ENCODE results near the gene IL1RAP.

IL1RAP gene

DNA sequence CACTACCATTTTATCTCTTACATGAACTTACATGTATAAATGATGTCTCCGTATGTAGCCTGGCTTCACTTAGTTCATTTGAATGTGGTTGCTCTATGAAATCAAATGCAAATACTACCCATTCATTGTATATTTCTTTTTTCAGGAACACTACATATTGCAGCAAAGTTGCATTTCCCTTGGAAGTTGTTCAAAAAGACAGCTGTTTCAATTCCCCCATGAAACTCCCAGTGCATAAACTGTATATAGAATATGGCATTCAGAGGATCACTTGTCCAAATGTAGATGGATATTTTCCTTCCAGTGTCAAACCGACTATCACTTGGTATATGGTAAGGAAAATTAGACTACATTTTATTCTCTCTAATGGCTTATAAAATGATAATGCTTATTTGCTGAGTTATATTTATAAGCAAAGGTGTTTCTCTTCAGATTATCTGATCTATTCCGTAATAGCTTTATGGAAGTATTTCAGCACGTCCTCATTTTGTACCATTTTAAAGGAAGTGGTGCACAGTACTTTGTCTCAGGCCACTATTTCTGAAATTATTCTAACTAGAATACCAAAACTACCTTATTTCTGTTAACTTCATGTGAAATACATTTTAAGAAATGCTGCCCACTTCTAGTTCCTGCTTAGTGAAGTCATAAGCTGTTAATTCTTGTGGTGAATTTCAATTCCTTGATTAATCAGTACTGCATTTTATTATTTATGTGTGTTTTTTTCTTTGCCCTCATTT, 95.1 kb downstream of the IL1RAP start:
- no peak for DNase-seq

DNA sequence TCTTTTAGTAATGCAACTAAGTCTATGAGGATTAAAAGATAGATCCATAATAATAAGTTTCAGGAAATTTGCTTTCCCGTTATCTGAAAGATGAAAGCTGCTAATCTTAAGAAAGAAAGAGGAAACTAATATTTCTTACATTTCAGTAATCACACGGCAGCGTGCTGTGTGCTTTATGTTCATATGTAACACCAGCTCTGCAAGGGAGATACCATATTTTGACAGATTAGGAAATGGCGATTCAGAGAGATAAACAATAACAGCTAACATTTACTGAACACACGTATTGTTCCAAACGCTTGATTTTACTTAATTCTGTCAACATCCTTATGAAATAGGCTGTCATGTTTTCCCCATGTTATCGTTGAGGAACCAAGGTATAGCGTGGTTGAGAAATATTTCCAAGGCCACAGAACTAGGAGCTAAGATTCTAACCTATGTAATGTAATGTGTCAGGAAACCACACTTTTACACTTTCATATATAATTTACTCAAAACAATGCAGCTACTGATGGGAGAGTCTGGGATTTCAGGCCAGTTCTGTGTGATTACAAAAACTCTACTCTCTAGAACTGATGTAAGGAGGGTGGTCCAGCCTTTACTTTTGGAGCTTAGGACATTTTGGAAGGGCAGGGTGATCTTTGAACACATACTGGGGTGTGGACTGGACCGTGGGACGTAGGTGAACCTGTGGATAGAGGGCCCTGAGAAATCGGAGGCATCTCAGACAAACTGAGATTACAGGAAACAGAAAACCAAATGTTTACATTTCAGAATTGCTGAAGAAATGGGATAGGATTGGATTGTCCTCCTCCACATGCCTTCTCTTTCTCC, 100.6 kb downstream of the IL1RAP start:
- DNase-seq, result no peak

DNA sequence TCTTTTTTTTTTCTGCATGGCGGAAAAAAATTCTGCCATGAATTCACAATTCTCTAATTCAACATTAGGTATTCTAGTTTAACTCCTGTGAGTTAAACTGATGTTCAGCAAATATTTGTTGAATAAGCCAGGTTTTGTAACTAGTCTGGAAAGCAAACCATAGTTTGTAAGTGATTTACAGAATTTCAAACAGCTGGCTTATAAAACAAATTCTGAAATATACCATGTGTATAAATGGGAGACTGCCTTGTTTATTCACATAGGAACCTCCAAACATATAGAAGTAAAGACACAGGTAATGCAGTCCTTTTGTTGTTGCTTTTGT, 101.1 kb downstream of the IL1RAP start:
- no peak for DNase-seq

DNA sequence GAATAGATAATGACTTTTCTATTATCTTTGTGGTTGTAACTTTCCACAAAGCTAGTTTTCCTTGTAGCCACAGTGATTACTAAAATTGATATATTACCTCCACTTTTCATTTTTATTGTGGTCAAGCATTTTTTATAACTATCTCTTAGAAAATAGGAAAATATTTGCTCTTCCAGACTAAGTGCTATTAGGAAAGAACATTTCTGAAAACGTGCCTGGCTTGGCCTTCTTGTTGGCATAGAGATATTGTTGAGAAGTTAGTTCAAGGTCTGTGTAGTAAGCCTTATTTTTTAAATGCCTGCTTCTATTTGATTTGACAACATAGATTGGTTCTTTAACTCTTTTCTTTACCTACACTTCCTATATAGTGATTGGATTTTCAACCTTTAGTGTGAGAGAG, 101.7 kb downstream of the IL1RAP start:
- DNase-seq, result no peak

DNA sequence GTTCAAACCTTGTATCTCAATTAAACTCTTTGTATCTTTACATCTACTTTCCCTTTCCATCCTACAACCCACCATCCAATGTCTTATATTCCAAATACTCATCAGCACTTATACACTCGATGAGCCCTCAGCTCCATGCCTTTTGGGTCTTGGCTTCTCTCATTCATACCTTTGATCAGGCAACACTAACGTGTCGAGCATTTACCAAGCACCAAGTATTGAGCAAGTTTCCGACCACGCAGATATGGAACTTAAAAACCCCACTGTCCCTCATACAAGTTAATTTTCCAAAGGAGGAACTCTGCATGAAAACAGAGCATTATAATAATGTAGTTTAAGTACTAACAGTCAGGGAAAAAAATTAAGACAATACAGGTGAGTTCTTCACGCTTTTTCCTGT, 102.8 kb downstream of the IL1RAP start:
- no peak for DNase-seq

DNA sequence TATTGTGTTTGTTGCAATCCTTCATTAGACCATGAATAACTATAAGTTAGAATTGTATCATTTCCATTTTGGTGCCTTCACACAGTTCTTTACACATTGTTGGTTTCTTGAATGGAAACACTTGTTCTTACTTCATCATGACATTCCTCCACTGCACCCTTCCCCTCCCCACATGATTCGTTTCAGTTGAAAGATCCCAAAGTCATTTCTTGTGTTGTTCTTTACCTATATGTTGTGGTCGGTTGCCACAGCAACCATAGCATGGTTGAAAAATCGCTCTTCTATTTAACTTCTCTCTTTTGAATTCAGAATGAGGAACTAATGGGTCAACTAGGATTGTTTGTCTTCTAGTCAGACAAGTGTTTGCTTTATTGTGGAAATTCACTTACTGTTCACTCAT, 103.3 kb downstream of the IL1RAP start:
- no peak for DNase-seq

DNA sequence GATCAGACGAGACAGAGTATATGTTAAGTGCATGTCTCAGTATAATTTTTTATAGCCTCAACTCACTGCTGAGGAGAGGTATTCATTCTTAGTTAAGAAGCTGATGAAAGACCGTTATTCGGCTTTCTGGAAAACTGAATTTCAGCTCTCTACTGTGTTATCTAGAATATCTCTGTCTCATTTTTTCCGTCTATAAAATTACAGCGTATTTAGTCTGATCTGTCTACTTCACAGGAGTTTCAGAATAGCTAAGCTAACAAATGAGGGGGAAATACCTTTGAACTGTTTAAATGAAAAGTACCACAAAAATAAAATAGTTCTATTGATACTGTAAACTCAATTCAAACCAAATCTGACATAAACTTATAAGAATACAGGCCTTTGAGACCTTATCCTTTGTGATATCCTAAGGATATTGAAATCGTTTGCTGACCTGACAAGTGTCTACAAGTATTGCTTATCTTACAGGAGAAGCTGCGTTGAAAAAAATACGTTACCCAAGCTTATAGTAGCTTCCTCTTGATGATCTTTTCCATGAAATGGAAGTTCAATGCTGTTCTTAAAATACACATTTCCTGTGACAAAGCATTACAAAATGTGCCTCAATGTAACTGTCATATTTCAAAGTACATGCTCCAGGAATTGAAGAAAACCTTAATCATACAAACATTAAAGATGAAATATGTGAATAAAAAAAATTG, 104.6 kb downstream of the IL1RAP start:
- DNase-seq, result no peak

DNA sequence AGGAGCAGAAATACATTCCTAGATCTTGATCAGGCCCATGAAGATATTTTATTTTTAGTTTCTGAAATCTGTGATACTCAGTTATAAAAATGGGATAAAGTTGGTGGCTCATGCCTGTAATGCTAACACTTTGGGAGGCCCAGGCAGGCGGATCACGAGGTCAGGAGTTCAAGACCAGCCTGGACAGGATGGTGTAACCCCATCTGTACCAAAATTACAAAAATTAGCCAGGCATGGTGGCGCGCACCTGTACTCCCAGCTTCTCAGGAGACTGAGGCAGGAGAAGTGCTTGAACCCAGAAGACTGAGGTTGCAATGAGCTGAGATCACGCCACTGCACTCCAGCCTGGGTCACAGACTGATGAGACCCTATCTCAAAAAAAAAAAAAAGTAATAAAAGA, 105.5 kb downstream of the IL1RAP start:
- no peak for DNase-seq

DNA sequence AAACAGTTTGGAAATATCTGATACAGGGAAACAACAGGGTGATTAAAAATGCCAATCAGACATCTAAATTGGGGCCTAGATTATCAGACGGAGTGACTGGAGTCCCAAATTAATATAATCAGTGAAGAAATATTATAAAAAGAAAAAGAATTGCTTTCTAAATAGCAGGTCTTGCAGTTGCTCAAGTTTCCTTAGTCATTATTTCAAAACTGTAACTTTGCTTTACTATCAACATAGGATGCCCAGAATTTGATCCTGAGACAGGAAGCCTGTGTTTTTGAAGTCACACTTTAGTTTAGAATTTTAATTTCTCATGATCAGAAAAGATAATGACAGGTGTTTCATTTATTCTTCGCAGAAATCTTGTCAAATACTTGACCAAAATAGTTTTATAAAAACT, 105.9 kb downstream of the IL1RAP start:
- DNase-seq, result no peak

DNA sequence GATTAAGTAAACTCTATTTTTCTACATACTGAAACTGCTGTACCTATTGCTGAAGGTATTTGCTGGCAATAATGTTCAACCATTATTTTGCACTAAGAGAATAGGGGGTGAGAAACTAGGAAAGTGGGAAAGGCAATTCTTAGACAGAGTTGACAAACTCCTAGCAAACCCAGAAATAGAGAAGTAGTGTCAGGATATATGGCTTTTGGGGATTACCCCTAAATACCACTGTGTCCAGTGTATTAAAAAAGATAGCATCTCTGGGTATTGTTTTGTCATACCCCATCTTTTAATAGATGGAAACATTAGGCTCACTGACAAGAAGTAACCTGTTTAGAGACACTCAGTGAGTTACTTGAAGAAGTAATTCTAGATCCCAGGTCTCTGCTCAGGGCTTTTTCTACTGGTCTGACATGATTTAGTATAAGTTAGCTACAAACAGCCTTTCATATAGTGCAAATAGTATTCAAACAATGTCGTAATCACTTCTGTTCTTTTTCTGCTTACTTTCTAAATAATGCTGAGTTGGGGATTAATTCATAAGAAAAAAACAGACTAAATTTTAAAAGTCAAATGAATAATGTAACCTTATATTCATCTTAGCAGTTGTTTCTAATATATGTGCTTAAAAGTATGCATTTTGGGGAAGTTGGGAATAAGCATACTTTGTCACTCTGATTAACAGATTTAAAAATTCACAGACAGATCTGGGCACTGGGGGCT, 107.2 kb downstream of the IL1RAP start:
- DNase-seq, result no peak

DNA sequence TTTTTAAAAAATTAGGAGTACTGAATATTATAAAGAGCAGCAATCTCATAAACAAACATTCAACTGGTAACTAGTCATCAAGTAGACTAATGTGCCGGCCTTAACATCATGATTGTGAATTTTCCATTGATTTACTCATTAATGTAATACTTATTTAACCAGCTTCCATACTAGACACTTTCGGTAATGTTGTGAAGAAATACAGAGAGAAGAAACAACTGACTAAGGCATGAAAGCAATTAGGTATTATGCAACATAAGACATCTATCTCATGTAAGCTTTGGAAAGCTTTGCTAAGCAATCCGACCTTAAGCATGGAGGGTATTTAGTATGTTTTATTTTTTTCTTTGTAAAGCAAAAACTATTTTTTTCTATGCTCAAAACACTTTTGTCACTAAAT, 108.0 kb downstream of the IL1RAP start:
- no peak for DNase-seq

DNA sequence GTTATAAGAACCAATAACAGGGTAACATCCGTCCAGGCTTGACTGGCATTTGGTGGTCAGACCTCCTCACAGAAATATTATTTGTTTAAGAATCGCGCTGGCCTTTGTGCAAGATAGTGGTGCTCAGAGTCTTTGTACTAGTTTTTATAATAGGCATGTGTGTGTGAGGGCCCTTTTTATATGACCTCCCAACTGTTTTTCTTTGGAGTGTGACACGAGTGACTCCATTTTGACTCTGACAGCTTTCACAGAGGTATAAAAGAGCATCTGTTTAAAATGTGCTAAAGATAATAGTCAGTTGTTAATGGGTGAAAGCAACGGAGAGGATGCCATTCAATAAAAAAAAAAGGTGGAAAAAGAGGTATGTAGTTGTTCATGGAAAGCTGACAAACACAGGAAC, 110.4 kb downstream of the IL1RAP start:
- DNase-seq, result no peak

DNA sequence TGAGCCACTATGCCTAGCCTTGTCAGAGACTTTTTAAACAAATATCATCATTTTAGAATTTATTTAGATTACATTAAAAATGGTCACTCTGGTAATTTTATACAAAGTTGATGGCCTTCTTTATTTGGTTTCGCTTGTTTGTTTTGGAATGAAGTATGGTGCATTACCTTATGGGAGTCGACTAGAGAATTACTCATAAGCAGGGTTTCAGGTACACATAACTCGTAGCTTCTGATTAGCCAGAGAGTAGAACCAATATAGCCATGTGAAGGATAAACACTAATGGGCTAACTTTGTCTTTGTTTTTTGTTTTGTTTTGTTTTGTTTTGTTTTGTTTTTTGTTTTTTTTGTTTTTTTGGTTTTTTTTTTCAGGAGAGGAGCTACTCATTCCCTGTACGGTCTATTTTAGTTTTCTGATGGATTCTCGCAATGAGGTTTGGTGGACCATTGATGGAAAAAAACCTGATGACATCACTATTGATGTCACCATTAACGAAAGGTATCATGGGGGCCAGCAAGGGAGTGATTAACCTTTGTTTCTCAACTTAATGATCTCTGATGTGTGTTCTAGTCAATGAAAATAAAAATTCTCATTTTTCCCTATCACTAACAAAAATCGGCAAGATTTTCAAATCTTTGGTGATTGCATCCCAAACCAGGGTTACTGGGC, 113.2 kb downstream of the IL1RAP start:
- DNase-seq, result no peak

DNA sequence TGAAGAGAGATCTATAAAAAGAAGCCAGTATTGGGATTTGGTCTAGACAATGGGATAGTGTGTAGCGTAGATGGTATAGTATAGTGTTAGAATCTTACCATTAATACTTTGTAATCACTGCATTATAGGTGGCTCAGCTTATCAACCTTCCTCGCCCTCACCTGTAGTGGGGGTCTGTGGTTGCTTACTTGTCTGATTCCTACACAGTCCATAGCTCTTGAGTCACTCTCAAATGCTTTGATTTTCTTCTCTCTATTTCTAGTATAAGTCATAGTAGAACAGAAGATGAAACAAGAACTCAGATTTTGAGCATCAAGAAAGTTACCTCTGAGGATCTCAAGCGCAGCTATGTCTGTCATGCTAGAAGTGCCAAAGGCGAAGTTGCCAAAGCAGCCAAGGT, 115.2 kb downstream of the IL1RAP start:
- no peak for DNase-seq

DNA sequence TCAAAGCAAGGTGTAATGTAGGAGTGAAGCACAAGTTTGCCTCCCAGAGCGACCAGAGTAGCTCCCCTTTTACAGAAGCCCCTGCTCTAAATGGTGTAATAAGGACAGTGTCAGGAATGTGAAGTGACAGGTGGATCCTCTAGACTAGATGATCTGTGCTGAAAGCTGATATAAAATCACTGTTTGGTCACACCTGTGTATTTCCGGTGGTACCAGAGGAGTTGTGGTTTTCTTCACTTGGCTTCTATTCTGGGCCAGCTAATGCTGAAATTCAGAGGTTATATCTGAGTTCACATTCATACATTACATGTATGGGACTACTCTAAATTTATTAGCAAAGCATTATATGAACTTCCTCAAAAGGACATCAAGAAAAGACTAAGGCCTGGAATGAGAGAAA, 117.4 kb downstream of the IL1RAP start:
- no peak for DNase-seq

DNA sequence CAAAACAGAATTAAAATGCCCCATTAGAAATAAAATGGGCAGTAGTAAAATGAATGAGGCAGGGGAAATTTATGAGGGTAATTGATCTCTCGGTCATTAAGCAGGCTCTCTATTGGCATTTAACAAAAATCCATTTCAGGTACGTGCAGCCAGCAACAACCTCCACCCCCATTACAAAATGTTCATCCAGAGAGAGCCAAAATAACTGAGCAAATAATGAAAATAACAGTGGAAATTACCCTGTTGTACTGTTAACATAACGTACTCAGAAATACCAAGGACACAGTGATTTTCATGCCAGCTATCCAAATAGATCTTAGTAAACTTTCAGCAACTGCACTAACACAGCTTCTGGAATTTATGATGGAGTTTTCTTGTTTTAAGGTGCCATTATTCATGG, 127.7 kb downstream of the IL1RAP start:
- DNase-seq, result no peak

DNA sequence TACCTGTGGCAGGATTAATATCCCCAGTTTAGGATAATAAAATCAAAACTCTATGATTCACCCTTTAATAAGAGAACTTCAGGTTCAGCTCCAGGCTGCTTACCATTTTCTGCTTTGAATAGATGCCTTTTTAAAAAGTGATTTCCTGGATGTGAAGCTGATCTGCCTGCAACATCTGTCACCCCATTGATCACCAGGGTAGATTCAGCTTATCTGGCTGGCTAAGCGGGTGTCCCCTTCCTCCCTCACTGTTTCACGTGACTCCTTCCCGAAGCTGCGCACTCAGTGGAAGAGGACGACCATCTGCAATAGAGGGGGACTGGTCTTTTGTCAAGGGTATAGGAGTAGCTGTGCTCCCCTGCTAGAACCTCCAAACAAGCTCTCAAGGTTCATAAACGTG, 128.1 kb downstream of the IL1RAP start:
- DNase-seq, result no peak

DNA sequence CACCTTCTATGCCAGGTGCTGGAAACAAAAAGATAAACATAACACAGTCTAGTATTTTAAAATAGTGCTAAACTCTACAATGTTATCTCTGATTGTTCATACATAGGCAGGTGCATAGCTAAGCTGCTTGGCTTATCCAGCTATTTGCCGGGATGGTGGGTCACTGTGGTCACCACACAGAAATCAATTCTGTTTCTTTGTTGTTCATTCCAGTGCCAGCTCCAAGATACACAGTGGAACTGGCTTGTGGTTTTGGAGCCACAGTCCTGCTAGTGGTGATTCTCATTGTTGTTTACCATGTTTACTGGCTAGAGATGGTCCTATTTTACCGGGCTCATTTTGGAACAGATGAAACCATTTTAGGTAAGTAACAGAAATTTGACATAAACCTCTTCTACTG, 130.2 kb downstream of the IL1RAP start:
- DNase-seq, result no peak

DNA sequence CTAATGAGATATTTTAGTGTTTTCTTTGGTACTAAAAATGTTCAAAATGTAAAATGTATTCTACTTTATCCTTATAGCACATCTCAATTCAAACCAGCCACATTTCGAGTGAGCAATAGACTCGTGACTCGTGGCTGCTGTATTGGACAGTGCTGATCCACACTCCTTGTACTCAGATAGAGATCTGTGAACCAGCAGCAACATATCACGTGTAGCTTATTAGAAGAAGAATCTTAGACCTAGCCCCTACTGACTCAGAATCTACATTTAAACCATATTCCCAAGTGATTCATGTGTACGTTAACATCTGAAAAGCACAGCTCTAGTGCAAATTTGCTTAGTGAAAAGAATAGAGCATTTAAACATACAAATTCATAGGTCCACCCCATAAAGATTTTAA, 130.9 kb downstream of the IL1RAP start:
- DNase-seq, result no peak

DNA sequence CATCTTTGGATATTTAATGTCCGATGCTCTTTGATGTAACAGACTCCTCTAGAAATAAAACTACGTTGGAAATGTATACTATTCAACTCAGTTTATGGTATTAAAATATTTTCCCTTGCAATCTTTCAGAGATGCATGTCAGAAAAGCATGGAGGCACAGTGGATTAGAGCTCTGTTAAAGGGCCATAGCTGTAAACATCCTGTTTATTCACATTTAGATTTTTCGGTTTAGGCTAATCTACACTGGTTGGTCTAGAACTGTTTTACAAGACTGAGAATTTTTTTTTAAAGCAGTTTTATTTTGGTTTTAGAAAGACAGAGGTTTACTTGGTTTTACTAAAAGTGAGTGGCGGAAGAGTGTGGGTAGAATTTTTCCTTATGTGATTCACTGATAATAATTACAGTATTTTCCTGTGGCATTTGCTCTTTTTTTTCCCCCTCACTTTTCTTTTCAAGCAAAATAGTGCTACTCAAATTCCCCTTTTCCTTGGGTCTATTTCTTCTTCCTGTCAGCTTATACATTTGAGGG, 132.1 kb downstream of the IL1RAP start:
- DNase-seq, result no peak

DNA sequence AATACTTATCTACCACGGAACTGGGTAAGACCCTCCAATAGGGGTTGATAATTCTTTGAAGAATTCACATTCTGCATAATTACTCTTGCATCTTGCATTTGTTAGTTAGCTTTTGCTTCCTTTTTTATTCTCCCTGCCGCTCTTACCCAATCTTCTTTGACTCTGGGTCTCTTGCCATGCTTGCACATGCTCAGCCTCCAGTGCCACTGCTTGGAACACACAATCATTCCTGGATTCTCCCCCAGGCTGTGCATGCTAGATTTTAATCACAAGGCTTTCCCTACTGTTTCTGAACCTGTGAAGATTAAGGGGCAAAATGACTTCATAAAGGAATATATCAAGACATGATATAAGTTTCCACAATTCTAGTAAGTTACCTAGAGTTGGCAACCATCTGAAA, 133.1 kb downstream of the IL1RAP start:
- no peak for DNase-seq

All from amygdala (tissue), 56 donors.